ENCODE measurements around the gene PSORS1C2. TPM values are rescaled to one million over a fixed set of nuclear protein-coding genes. Genes with fewer than 3 reads are reported as not detected.

Gene PSORS1C2
- total RNA-seq, 1 experiment from 2014 or later, result not detected

DNA sequence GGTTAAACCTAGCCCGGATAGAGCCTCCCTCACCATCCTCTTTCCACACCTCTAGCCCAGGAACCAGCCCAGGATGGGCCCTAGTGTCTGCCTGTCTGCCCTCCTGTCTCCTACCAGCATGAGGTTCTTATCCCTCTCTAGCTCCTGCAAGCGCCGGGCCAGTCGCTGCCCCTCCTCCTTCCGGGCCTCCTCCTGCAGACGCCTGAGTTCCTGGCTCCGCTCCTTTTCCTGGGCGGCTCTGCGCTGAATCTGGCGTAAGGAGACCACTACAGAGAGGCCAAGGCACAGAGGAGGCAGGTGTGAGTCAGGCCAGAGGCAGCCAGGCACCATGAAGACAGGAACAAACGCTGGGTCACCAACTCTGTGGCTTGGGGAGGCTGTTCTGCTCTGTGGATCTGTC is 4.3 kb upstream of the PSORS1C2 start:
- no TSS peak for BruUV-seq (replicated peaks)
- Histone ChIP-seq H3K4me1 (replicated peaks; ENCODE audit: insufficient read depth) (no peaks in the 10 kb centered on the region), H3K9me2 (ENCODE audit: insufficient read depth) (no peaks in the 10 kb centered on the region), H3K36me3 (ENCODE audit: low read depth) (no peaks in the 10 kb centered on the region), H3K27me3 (ENCODE audit: insufficient read depth, low read depth) (no peaks in the 10 kb centered on the region), H4K20me1 (ENCODE audit: insufficient read depth) (no peaks in the 10 kb centered on the region), H3K4me3 (no peak overlapping the region), H3K27ac (no peak overlapping the region), H3K9me3 (ENCODE audit: insufficient read depth, low read depth) (no peaks in the 10 kb centered on the region), H3K79me2 (ENCODE audit: low read depth) (no peaks in the 10 kb centered on the region), H3F3A (ENCODE audit: insufficient read depth, low read depth) (no peaks in the 10 kb centered on the region; the same call in 1 of the 2 replicates), H3K4me2 (no peak overlapping the region), H2AFZ (no peak overlapping the region)
- intact Hi-C loops (cut with micrococcal nuclease; ENCODE audit: unreplicated experiment), result no loop called here
- POLR2A ChIA-PET (ENCODE audit: unreplicated experiment), result no interaction called here
- DNase-seq, result no peak
- TF ChIP-seq, protein P1, sequence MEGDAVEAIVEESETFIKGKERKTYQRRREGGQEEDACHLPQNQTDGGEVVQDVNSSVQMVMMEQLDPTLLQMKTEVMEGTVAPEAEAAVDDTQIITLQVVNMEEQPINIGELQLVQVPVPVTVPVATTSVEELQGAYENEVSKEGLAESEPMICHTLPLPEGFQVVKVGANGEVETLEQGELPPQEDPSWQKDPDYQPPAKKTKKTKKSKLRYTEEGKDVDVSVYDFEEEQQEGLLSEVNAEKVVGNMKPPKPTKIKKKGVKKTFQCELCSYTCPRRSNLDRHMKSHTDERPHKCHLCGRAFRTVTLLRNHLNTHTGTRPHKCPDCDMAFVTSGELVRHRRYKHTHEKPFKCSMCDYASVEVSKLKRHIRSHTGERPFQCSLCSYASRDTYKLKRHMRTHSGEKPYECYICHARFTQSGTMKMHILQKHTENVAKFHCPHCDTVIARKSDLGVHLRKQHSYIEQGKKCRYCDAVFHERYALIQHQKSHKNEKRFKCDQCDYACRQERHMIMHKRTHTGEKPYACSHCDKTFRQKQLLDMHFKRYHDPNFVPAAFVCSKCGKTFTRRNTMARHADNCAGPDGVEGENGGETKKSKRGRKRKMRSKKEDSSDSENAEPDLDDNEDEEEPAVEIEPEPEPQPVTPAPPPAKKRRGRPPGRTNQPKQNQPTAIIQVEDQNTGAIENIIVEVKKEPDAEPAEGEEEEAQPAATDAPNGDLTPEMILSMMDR (conservative IDR thresholded peaks at IDR 0.05), result no peak
- TF ChIP-seq EZH2 (IDR thresholded peaks at IDR 0.05; ENCODE audit: low read depth), result no peak
- CTCF ChIA-PET, result interaction anchor here (0.6 kb wide), 1 partner anchor 15 kb away, joined by 3 read pairs; the partner anchor contains the start of gene TCF19

DNA sequence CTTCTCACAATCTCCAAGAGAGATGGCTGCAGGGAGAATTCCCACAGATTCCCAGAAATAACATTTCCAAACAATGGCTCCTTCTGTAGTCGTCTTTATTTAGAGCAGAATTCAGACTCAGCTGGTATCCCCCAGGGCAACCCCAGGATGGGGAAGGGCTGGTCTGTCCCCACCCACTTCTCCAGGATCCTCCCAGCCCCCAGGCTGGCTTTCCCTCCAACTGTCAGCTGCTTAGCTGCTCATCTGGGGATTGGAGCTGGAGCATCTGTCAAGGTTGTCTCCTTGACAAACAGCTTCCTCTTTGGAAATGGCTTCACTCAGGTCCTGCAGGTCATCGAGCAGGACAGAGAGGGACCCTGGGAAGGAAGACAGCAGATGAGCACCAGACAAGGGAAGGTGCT is 3.5 kb upstream of the PSORS1C2 start:
- Histone ChIP-seq H2AFZ (no peak overlapping the region), H3K79me2 (ENCODE audit: low read depth) (no peaks in the 10 kb centered on the region), H3K27me3 (ENCODE audit: insufficient read depth, low read depth) (no peaks in the 10 kb centered on the region), H3K36me3 (ENCODE audit: low read depth) (no peaks in the 10 kb centered on the region), H3K4me3 (no peak overlapping the region), H3K9me2 (ENCODE audit: insufficient read depth) (no peaks in the 10 kb centered on the region), H4K20me1 (ENCODE audit: insufficient read depth) (no peaks in the 10 kb centered on the region), H3F3A (ENCODE audit: insufficient read depth, low read depth) (no peaks in the 10 kb centered on the region; the same call in 1 of the 2 replicates), H3K4me2 (no peak overlapping the region), H3K27ac (no peak overlapping the region), H3K4me1 (replicated peaks; ENCODE audit: insufficient read depth) (no peaks in the 10 kb centered on the region), H3K9me3 (ENCODE audit: insufficient read depth, low read depth) (no peaks in the 10 kb centered on the region)
- BruUV-seq (replicated peaks), result no TSS peak
- intact Hi-C loops (cut with micrococcal nuclease; ENCODE audit: unreplicated experiment), result no loop called here
- DNase-seq, result no peak
- no peak for TF ChIP-seq EZH2 (IDR thresholded peaks at IDR 0.05; ENCODE audit: low read depth)
- TF ChIP-seq, protein P1 (conservative IDR thresholded peaks at IDR 0.05), result no peak
- ChIA-PET CTCF (no interaction called here), POLR2A (ENCODE audit: unreplicated experiment) (no interaction called here)

DNA sequence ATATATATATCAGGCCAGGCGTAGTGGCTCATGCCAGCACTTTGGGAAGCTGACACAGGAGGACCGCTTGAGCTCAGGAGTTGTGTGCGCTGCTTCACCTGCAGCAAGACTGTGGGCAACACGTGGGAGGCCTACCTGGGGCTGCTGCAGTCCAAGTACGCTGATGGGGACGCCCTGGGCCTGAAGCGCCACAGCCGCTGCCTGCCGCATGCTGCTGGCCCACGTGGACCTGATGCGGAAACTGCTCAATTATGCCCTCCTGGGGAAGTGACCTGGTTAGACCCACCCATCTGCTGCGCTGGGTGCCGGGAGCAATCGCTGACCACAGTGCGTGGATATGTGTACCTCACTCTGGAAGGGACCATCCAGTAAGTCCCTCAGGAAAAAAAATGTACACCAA is 1.8 kb upstream of the PSORS1C2 start:
- TF ChIP-seq EZH2 (IDR thresholded peaks at IDR 0.05; ENCODE audit: low read depth), result no peak
- TF ChIP-seq, protein P1 (conservative IDR thresholded peaks at IDR 0.05), result no peak
- Histone ChIP-seq H3F3A (ENCODE audit: insufficient read depth, low read depth) (no peaks in the 10 kb centered on the region; the same call in 1 of the 2 replicates), H3K27ac (no peak overlapping the region), H2AFZ (no peak overlapping the region), H3K36me3 (ENCODE audit: low read depth) (no peaks in the 10 kb centered on the region), H3K9me3 (ENCODE audit: insufficient read depth, low read depth) (no peaks in the 10 kb centered on the region), H3K4me3 (no peak overlapping the region), H3K9me2 (ENCODE audit: insufficient read depth) (no peaks in the 10 kb centered on the region), H3K4me2 (no peak overlapping the region), H4K20me1 (ENCODE audit: insufficient read depth) (no peaks in the 10 kb centered on the region), H3K79me2 (ENCODE audit: low read depth) (no peaks in the 10 kb centered on the region), H3K4me1 (replicated peaks; ENCODE audit: insufficient read depth) (no peaks in the 10 kb centered on the region), H3K27me3 (ENCODE audit: insufficient read depth, low read depth) (no peaks in the 10 kb centered on the region)
- DNase-seq, result no peak
- CTCF ChIA-PET, result interaction anchor here (0.6 kb wide), 1 partner anchor 17 kb away, joined by 4 read pairs; no protein-coding TSS in a partner anchor
- intact Hi-C loops (cut with micrococcal nuclease; ENCODE audit: unreplicated experiment), result no loop called here
- BruUV-seq (replicated peaks), result no TSS peak
- POLR2A ChIA-PET (ENCODE audit: unreplicated experiment), result no interaction called here

Measured in PC-9 (cell line).